Activated T-helper 17 cell treated with anti-CD3 and anti-CD28 coated beads, Interleukin-2, amount 50 U/mL, for 72 hours (primary cell): ENCODE data around the gene PHF5A. TPM values are rescaled to one million over a fixed set of nuclear protein-coding genes. Genes with fewer than 3 reads are reported as not detected.
A peak's percentile ranks its signal among the peaks of the same experiment; 100 is the strongest.

Experiments
- ATAC-seq: fragments of 150-1000 bp; cut with Tn5 transposase; replicated peaks from 2 replicates; pipeline ENCODE4 v1.10.0; 2021; ENCODE audit warnings: mild to moderate bottlenecking, moderate library complexity
- H3K27ac Mint-ChIP-seq: one replicate; pipeline ENCODE4 v1.8.0; 2022; ENCODE audit warnings: mixed read lengths
- H3K27me3 Mint-ChIP-seq: one replicate; pipeline ENCODE4 v1.8.0; 2022; ENCODE audit warnings: mixed read lengths
- H3K36me3 Mint-ChIP-seq: one replicate; pipeline ENCODE4 v1.8.0; 2022; ENCODE audit warnings: low read depth, mild to moderate bottlenecking, mixed read lengths
- H3K4me1 Mint-ChIP-seq: one replicate; pipeline ENCODE4 v1.8.0; 2022; ENCODE audit warnings: mixed read lengths
- H3K4me3 Mint-ChIP-seq: one replicate; pipeline ENCODE4 v1.8.0; 2022; ENCODE audit warnings: mild to moderate bottlenecking, mixed read lengths
- H3K9me3 Mint-ChIP-seq: one replicate; pipeline ENCODE4 v1.8.0; 2022; ENCODE audit warnings: mixed read lengths
- total RNA-seq, 2 donors: library from RNA; stranded (reverse); gene quantifications; one replicate each; pipeline ENCODE4 v1.2.3, GENCODE V29; 2022

Gene PHF5A, protein sequence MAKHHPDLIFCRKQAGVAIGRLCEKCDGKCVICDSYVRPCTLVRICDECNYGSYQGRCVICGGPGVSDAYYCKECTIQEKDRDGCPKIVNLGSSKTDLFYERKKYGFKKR
- 10 to 100 TPM; 34.3 to 92.0 TPM for total RNA-seq

- Mint-ChIP-seq H3K9me3 (no peaks in the 10 kb centered on the region), H3K36me3 (peaks cover 73% of the 10 kb centered on the region), H3K27me3 (no peaks in the 10 kb centered on the region), H3K27ac (peak within 1 kb of the TSS; percentile 97), H3K4me1 (peaks cover 23% of the 10 kb centered on the region), H3K4me3 (peak within 1 kb of the TSS; percentile 87)
- ATAC-seq = peak; percentile 95
These were observed at the start of gene PHF5A, which contains the start of gene ACO2 for GRCh38 chr22:41468381-41469217. PHF5A (minus strand) TSS chr22:41468692; CDS start chr22:41468653, 39 bp downstream. ACO2 (plus strand) TSS chr22:41469117; CDS start chr22:41469147, 30 bp downstream.

DNA sequence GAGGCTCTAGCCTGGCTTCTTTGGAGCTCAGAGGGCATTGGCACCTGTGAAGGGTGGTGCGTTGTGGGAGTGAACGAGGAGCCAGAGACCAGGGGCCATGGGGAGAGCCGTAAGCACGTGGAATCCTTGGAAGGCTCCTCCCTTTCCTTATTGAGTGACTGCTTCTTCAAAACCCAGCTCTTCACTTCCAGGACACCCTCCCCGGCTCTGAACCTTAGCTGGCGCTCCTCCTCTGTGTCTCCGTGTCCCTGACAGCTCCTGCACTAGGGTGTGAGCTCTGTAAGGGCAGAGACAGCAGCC lies 49.5 kb upstream of the PHF5A start:
- Mint-ChIP-seq H3K36me3 (peaks cover 47% of the 10 kb centered on the region), H3K9me3 (no peaks in the 10 kb centered on the region), H3K4me3 (no peak overlapping the region), H3K27me3 (no peaks in the 10 kb centered on the region), H3K27ac (no peak overlapping the region), H3K4me1 (no peaks in the 10 kb centered on the region)
- no peak for ATAC-seq

- Mint-ChIP-seq H3K4me3 (no peak overlapping the region), H3K27ac (peak overlapping the region; percentile 23), H3K9me3 (no peaks in the 10 kb centered on the region), H3K4me1 (no peaks in the 10 kb centered on the region), H3K36me3 (peaks cover 47% of the 10 kb centered on the region), H3K27me3 (no peaks in the 10 kb centered on the region)
- ATAC-seq = peak; percentile 59
These were observed 48.9 kb upstream of the PHF5A start for GRCh38 chr22:41517172-41518047.

DNA sequence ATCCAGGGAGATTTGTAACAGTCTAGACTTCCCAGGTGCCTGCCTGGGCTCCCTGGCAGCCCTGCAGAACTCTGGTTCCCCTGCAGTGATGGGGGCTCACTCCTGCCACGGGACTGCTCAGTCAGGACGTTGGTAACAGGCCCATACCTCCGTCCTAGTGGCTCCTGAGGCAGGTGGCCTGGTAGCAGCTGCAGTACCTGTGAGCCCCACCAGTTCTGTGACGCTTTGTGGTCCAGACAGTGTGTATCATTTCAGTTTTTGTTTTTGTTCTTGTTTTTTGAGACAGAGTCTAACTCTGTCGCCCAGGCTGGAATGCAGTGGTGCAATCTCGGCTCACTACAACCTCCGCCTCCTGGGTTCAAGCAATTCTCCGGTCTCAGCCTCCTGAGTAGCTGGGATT lies 48.0 kb upstream of the PHF5A start:
- Mint-ChIP-seq H3K36me3 (peaks cover 53% of the 10 kb centered on the region), H3K27ac (no peak overlapping the region), H3K4me1 (no peaks in the 10 kb centered on the region), H3K4me3 (no peak overlapping the region), H3K9me3 (no peaks in the 10 kb centered on the region), H3K27me3 (no peaks in the 10 kb centered on the region)
- ATAC-seq = no peak

DNA sequence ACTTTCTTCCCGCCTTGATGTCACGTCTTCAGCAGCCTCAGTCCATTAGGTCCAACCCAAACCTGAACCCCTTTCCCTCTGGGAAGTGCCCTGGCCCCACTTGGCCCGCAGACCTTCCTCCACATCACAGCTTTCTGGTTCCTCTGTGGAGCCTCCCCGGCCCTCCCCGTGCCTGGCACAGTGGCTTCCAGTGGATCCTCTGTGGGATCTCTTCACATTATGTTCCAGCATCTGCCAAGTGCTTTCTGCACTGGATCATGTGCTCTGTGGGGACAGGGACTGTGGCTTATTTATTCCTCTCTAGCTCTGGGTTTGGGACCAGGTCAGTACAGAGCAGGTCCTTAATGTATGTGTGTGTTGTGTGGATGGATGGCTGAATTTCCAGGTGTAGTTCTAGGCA lies 44.9 kb upstream of the PHF5A start:
- Mint-ChIP-seq H3K9me3 (no peaks in the 10 kb centered on the region), H3K27me3 (no peaks in the 10 kb centered on the region), H3K27ac (peak overlapping the region; percentile 28), H3K36me3 (peaks cover 54% of the 10 kb centered on the region), H3K4me1 (no peaks in the 10 kb centered on the region), H3K4me3 (no peak overlapping the region)
- no peak for ATAC-seq

DNA sequence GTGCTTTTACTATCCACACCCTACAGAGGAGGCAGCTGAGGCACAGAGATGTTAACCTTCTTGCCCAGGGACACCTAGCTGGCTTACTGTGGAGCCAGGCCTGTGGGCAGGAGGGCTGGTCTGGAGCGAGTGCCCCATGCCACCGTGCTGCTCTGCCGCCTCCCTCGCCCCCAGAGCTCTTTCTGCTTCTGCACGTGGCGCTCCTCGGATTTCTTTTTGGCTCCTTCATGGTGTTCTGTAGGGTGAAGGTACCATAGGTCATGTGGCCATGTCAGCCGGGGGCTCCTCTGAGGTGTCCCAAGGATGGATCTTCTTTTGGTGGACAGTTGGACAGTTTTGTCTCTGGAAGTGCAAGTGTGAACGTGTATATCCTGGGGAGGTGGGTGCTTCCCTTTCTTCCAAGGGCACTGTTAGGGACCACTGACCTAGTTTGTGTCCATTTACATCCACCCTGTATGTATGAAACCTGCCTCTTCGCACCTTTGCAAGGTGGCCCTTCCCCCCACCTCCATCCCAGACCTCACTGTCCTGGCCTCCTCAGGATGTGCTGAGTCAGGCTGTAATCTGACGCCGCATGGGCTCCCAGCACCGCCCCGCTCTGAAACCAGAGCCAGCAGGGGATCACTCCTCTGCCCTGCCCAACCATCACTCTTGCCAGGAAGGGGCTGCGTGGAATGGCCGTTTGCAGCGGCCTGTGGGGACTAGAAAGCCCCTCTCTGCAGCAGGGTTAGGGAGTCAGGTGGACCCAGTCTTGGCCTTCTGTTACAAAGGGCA lies 44.1 kb upstream of the PHF5A start:
- ATAC-seq = no peak
- Mint-ChIP-seq H3K27me3 (no peaks in the 10 kb centered on the region), H3K4me3 (no peak overlapping the region), H3K36me3 (peaks cover 62% of the 10 kb centered on the region), H3K27ac (peak overlapping the region; percentile 46), H3K9me3 (no peaks in the 10 kb centered on the region), H3K4me1 (no peaks in the 10 kb centered on the region)

GRCh38 chr22:41511521-41511968 lies 43.1 kb upstream of the PHF5A start:
- Mint-ChIP-seq H3K9me3 (no peaks in the 10 kb centered on the region), H3K36me3 (peaks cover 68% of the 10 kb centered on the region), H3K27ac (no peak overlapping the region), H3K27me3 (no peaks in the 10 kb centered on the region), H3K4me3 (no peak overlapping the region), H3K4me1 (peaks cover 4% of the 10 kb centered on the region)
- no peak for ATAC-seq

DNA sequence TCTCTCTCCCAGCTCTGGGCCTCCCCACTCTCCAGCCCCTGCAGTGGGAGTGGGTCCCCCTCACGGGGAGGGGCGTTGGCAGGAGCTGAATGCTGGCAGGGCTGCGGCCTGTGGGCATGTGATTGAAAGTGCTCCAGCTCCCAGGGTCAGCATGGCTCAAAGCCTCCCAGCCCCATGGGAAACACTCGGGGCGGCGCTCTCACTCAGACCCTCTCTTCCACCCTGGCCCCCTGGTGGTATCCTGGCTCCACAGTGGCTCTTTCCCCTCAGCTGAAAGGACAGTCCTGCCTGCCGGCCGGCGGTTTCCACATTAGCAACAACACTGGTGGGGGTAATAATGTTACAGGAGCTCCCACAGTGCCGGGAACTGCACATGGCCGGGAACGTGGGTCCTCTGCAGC lies 40.3 kb upstream of the PHF5A start:
- Mint-ChIP-seq H3K27ac (no peak overlapping the region), H3K4me1 (peaks cover 4% of the 10 kb centered on the region), H3K36me3 (peaks cover 69% of the 10 kb centered on the region), H3K4me3 (no peak overlapping the region), H3K27me3 (no peaks in the 10 kb centered on the region), H3K9me3 (no peaks in the 10 kb centered on the region)
- no peak for ATAC-seq

DNA sequence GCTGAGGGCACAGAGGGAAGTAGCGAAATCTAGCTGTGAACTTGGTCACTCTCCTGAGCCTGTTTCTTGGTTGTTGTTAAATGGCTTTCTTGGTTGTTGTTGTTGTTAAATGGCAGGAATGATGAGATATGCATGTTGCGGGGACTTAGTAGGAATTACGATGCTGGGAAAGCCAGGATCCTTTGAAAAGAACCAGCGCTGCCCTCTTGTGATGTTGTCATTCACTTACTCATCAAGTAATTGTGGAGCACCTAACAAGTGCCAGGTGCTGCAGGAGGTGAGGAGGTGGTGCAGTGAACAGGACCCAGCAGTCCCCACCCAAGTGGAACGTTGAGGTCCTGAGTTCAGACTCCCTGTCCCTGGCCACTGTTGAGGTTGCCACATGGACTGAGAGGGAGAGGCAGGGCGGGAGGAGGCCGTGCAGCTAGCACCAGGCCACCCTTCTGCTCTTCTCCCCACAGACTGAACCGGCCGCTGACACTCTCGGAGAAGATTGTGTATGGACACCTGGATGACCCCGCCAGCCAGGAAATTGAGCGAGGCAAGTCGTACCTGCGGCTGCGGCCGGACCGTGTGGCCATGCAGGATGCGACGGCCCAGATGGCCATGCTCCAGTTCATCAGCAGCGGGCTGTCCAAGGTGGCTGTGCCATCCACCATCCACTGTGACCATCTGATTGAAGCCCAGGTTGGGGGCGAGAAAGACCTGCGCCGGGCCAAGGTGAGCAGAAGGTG lies 39.0 kb upstream of the PHF5A start:
- H3K4me1 Mint-ChIP-seq = peaks cover 4% of the 10 kb centered on the region
- peak overlapping the region; percentile 46 for H3K27ac Mint-ChIP-seq
- no peaks in the 10 kb centered on the region for H3K27me3 Mint-ChIP-seq
- peaks cover 69% of the 10 kb centered on the region for H3K36me3 Mint-ChIP-seq
- H3K9me3 Mint-ChIP-seq = no peaks in the 10 kb centered on the region
- no peak overlapping the region for H3K4me3 Mint-ChIP-seq
- ATAC-seq = no peak

GRCh38 chr22:41505511-41506220 lies 37.2 kb upstream of the PHF5A start:
- ATAC-seq = no peak
- Mint-ChIP-seq H3K27ac (no peak overlapping the region), H3K4me3 (no peak overlapping the region), H3K9me3 (no peaks in the 10 kb centered on the region), H3K27me3 (no peaks in the 10 kb centered on the region), H3K4me1 (peaks cover 4% of the 10 kb centered on the region), H3K36me3 (peaks cover 80% of the 10 kb centered on the region)

- H3K27me3 Mint-ChIP-seq = no peaks in the 10 kb centered on the region
- peaks cover 4% of the 10 kb centered on the region for H3K4me1 Mint-ChIP-seq
- no peak for ATAC-seq
- no peaks in the 10 kb centered on the region for H3K9me3 Mint-ChIP-seq
- H3K27ac Mint-ChIP-seq = peak overlapping the region; percentile 50
- peaks cover 88% of the 10 kb centered on the region for H3K36me3 Mint-ChIP-seq
- H3K4me3 Mint-ChIP-seq = no peak overlapping the region
These were observed 36.3 kb upstream of the PHF5A start for GRCh38 chr22:41504816-41505215.

DNA sequence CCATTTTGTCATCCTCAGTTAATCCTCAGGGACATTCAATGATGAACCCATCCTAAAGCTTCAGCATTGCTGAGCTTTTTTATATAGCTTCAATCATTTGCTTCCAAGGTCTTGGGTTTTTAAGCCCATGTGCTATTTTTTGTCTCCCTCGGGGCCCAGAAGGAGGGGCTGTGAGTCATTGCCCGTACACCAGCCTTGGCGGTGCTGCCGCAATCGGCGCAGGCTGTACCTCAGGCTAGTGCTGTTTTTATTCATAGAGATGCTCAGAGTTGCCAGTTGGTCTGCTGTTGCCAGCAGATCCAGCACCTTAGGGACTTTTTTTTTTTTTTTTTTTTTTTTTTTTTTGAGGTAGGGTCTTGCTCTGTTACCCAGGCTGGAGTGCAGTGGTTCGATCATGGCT lies 35.9 kb upstream of the PHF5A start:
- Mint-ChIP-seq H3K4me1 (peaks cover 4% of the 10 kb centered on the region), H3K27me3 (no peaks in the 10 kb centered on the region), H3K9me3 (no peaks in the 10 kb centered on the region), H3K4me3 (no peak overlapping the region), H3K36me3 (peaks cover 89% of the 10 kb centered on the region), H3K27ac (peak overlapping the region; percentile 50)
- ATAC-seq = no peak

DNA sequence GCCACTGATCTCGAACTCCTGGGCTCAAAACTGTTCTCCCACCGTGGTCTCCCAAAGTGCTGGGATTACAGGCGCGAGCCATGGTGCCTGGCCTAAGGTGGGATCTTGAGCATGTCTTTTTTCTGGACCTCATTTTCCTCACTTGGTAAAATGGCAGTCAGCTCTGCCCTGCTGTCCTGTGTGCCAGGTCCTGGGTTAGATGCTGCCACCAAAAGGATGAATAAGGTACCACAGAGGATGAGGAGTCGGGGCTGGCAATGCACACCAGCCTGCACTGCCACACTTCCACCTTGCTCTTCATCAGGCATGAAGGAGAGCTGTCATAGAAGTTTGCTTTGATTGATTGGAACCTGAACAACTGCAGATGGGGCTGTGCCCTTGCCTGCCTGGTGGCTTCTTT lies 32.7 kb upstream of the PHF5A start:
- Mint-ChIP-seq H3K36me3 (peaks cover 70% of the 10 kb centered on the region), H3K27me3 (no peaks in the 10 kb centered on the region), H3K4me1 (no peaks in the 10 kb centered on the region), H3K27ac (no peak overlapping the region), H3K9me3 (no peaks in the 10 kb centered on the region), H3K4me3 (no peak overlapping the region)
- peak; percentile 67 for ATAC-seq
